Liver (tissue), 9 donors: ENCODE measurements around the gene FBXO10. TPM values are rescaled to one million over a fixed set of nuclear protein-coding genes. Genes with fewer than 3 reads are reported as not detected.

Source experiments
- DNase-seq: peaks from one replicate; pipeline ENCODE4 v3.0.0-alpha.2; 2017; ENCODE audit warnings: low spot score
- H3K27ac ChIP-seq, 2 donors: one replicate each; pipeline ENCODE4 v1.7.0; 2013; ENCODE audit warnings: inconsistent platforms in 2 of 2, low read length in 2 of 2, control low read depth in 1 of 2, low read depth in 1 of 2, mild to moderate bottlenecking in 1 of 2
- H3K27me3 ChIP-seq, 4 donors: one replicate each; pipeline versions ENCODE4 v1.6.1 to v1.7.0; 2013; ENCODE audit warnings: low read length in 3 of 4, inconsistent platforms in 1 of 4, mild to moderate bottlenecking in 1 of 4, moderate library complexity in 1 of 4; ENCODE audit not compliant: control insufficient read depth in 4 of 4, insufficient read depth in 4 of 4
- H3K36me3 ChIP-seq, 4 donors: one replicate each; pipeline versions ENCODE4 v1.6.1 to v1.7.0; 2013; ENCODE audit warnings: low read length in 3 of 4, mild to moderate bottlenecking in 3 of 4, low read depth in 1 of 4, moderate library complexity in 1 of 4; ENCODE audit not compliant: control insufficient read depth in 4 of 4, insufficient read depth in 3 of 4
- H3K4me1 ChIP-seq, 4 donors: one replicate each; pipeline versions ENCODE4 v1.6.1 to v1.7.0; 2013; ENCODE audit warnings: low read length in 3 of 4, mild to moderate bottlenecking in 3 of 4, moderate library complexity in 1 of 4; ENCODE audit not compliant: control insufficient read depth in 4 of 4, insufficient read depth in 4 of 4
- H3K4me3 ChIP-seq, 3 donors: one replicate each; pipeline versions ENCODE4 v1.6.1 to v1.7.0; 2013; ENCODE audit warnings: low read length in 3 of 3, control low read depth in 1 of 3, low read depth in 1 of 3, mild to moderate bottlenecking in 1 of 3
- H3K9ac ChIP-seq, 2 donors: one replicate each; pipeline ENCODE4 v1.7.0; 2013; ENCODE audit warnings: low read length in 2 of 2, mild to moderate bottlenecking in 2 of 2, moderate library complexity in 2 of 2, control low read depth in 1 of 2, low read depth in 1 of 2
- H3K9me3 ChIP-seq, 4 donors: one replicate each; pipeline versions ENCODE4 v1.6.1 to v1.7.0; 2013; ENCODE audit warnings: low read length in 3 of 4; ENCODE audit not compliant: control insufficient read depth in 4 of 4
- ATF3 ChIP-seq: IDR thresholded peaks from 2 replicates; pipeline ENCODE4 v1.6.1; 2016; ENCODE audit warnings: antibody characterized with exemption
- CTCF ChIP-seq: fragments of 150-350 bp; IDR thresholded peaks from 2 replicates; pipeline ENCODE4 v1.5.1; 2017; ENCODE audit warnings: improper control_type of control experiment, low read depth, low read length; ENCODE audit not compliant: missing input control
- EGR1 ChIP-seq, 2 donors: IDR thresholded peaks; 2 replicates each; pipeline ENCODE4 v1.6.1; 2016 to 2018; ENCODE audit warnings: antibody characterized with exemption in 2 of 2, low read depth in 2 of 2
- FOXA2 ChIP-seq: IDR thresholded peaks from 2 replicates; pipeline ENCODE4 v1.6.1; 2016; ENCODE audit warnings: antibody characterized with exemption
- GABPA ChIP-seq, 2 donors: IDR thresholded peaks in 1 of 2; conservative IDR thresholded peaks in 1 of 2; 2 replicates each; pipeline ENCODE4 v1.6.1; 2016; ENCODE audit warnings: antibody characterized with exemption in 2 of 2, mild to moderate bottlenecking in 1 of 2, moderate library complexity in 1 of 2
- HNF4A ChIP-seq, 2 donors: conservative IDR thresholded peaks; 2 replicates each; pipeline ENCODE4 v1.6.1; 2016; ENCODE audit warnings: antibody characterized with exemption in 2 of 2, mild to moderate bottlenecking in 2 of 2
- JUND ChIP-seq, 2 donors: IDR thresholded peaks; 2 replicates each; pipeline ENCODE4 v1.6.1; 2016; ENCODE audit warnings: antibody characterized with exemption in 2 of 2
- MAX ChIP-seq: IDR thresholded peaks from 2 replicates; pipeline ENCODE4 v1.6.1; 2016; ENCODE audit warnings: antibody characterized with exemption
- NR2F2 ChIP-seq: IDR thresholded peaks from 2 replicates; pipeline ENCODE4 v1.6.1; 2016; ENCODE audit warnings: antibody characterized with exemption
- YY1 ChIP-seq: IDR thresholded peaks from 2 replicates; pipeline ENCODE4 v1.6.1; 2016; ENCODE audit warnings: antibody characterized with exemption, mild to moderate bottlenecking
- ZBTB33 ChIP-seq: IDR thresholded peaks from 2 replicates; pipeline ENCODE4 v1.6.1; 2016; ENCODE audit warnings: antibody characterized with exemption
- WGBS: extraction: QIAGEN DNeasy Blood & Tissue Kit; methylation state at CpG from one replicate; pipeline ENCODE4 v1.1.7; 2013; 5-methylcytosine and 5-hydroxymethylcytosine counted together
- polyA plus RNA-seq, 2 donors: library from polyadenylated mRNA; stranded (reverse) in 1 of 2; unstranded in 1 of 2; fragments of 200-250 nt in 1 of 2; fragments of >200 nt in 1 of 2; fragmentation: Nextera tagmentation in 1 of 2; extraction: Ambion mirVana in 1 of 2; gene quantifications; one replicate each; pipeline versions ENCODE4 v1.2.1 to v1.2.3, GENCODE V29; 2013 to 2015
- total RNA-seq, 2 donors: library from RNA; depleted of rRNA; stranded (reverse); fragments of >200 nt; gene quantifications; one replicate each; pipeline ENCODE4 v1.2.3, GENCODE V29; 2014
- donor health status: healthy.
- donor health status: healthy.
- donor health status: healthy.
- donor health status: healthy.
- donor health status: healthy.

FBXO10 gene
- total and polyA plus RNA-seq, 4 donors, result 1.3 to 5.5 (median 4.1) TPM

- Histone ChIP-seq H3K4me1 (no peaks in the 10 kb centered on the region), H3K9ac (no peak overlapping the region), H3K9me3 (no peaks in the 10 kb centered on the region), H3K27me3 (no peaks in the 10 kb centered on the region), H3K36me3 (no peaks in the 10 kb centered on the region), H3K27ac (no peak overlapping the region), H3K4me3 (no peak overlapping the region)
- no peak for TF ChIP-seq NR2F2
- TF ChIP-seq JUND (IDR thresholded peaks at IDR 0.05), result no peak
- no peak for TF ChIP-seq EGR1 (IDR thresholded peaks at IDR 0.05; ENCODE audit: low read depth in 2 of 2)
- no peak for TF ChIP-seq ATF3
- DNase-seq, result no peak
- 90% methylated on average over 4 of the region's 4 CpGs for WGBS
Observed at GRCh38 chr9:37618817-37619216, 42.6 kb upstream of the FBXO10 start.

GRCh38 chr9:37617832-37618231 lies 41.7 kb upstream of the FBXO10 start:
- TF ChIP-seq MAX, result no peak
- no peak for TF ChIP-seq CTCF
- no peak for TF ChIP-seq HNF4A (conservative IDR thresholded peaks at IDR 0.05)
- TF ChIP-seq FOXA2, result no peak
- TF ChIP-seq ZBTB33, result no peak
- WGBS, result 73% methylated on average over 4 of the region's 4 CpGs
- no peak overlapping the region for H3K9ac ChIP-seq
- H3K9me3 ChIP-seq, result no peaks in the 10 kb centered on the region
- no peak overlapping the region for H3K4me3 ChIP-seq
- H3K27ac ChIP-seq, result no peak overlapping the region
- no peaks in the 10 kb centered on the region for H3K27me3 ChIP-seq
- DNase-seq, result no peak
- no peaks in the 10 kb centered on the region for H3K4me1 ChIP-seq
- no peaks in the 10 kb centered on the region for H3K36me3 ChIP-seq

- no peaks in the 10 kb centered on the region for H3K9me3 ChIP-seq
- no peak for DNase-seq
- no peak overlapping the region for H3K9ac ChIP-seq
- no peaks in the 10 kb centered on the region for H3K4me1 ChIP-seq
- no peak overlapping the region for H3K27ac ChIP-seq
- H3K36me3 ChIP-seq, result no peaks in the 10 kb centered on the region
- no peak overlapping the region for H3K4me3 ChIP-seq
- no peak for TF ChIP-seq GABPA (IDR thresholded peaks at IDR 0.05 in 1 of 2, conservative IDR thresholded peaks at IDR 0.05 in 1 of 2)
- TF ChIP-seq YY1, result no peak
- no peak for TF ChIP-seq MAX
- 84% methylated on average over 2 of the region's 2 CpGs for WGBS
- H3K27me3 ChIP-seq, result no peaks in the 10 kb centered on the region
Observed at GRCh38 chr9:37617161-37617560, 41.0 kb upstream of the FBXO10 start.
